ENCODE measurements around the gene CNNM3.

The CNNM3 gene

GRCh38 chr2:96866986-96867755, 51.1 kb downstream of the CNNM3 start:
- no peak for DNase-seq

- peak; percentile 39 for DNase-seq
Measured at GRCh38 chr2:96867756-96868554, 51.9 kb downstream of the CNNM3 start.

- peak; percentile 60 for DNase-seq
Measured at GRCh38 chr2:96868555-96869280, 52.6 kb downstream of the CNNM3 start.

GRCh38 chr2:96869281-96869821, 53.3 kb downstream of the CNNM3 start:
- DNase-seq, result no peak

- peak; percentile 59 for DNase-seq
Measured at GRCh38 chr2:96869822-96870625, 54.0 kb downstream of the CNNM3 start, which contains the start of gene SEMA4C. Gene SEMA4C (minus strand): TSS chr2:96870080. CDS start chr2:96867886, 2,194 bp downstream.

DNA sequence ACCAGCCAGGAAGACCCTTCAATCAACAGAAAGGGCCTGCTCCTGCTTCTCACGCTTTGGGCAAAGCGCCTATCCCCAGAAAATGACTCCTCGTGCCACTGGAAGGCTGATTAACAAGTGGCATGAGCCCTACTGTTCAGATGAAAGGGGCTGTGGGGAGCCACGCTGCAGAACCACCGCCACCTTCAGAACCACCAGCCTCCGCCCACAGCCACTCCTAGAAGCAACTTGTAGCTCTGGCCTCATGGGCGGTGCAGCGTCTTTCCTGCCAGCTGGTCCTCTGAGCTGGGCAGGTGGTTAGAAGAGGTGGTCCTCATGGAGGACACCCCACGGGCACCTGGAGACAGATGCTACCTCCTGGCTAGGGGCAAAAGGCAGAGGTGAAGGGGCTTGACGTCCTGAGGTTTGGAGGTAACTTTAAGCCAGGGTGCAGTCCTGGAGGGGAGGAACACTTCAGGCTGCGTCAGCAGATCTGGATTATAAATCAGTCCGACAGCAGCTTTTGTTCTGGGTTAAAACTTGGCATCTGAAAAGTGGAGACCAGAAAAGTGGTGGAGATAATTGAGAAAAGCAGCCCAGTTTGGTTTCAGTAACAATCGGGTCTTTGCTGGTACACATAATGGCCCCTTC, 54.7 kb downstream of the CNNM3 start:
- DNase-seq, result peak; percentile 46

DNA sequence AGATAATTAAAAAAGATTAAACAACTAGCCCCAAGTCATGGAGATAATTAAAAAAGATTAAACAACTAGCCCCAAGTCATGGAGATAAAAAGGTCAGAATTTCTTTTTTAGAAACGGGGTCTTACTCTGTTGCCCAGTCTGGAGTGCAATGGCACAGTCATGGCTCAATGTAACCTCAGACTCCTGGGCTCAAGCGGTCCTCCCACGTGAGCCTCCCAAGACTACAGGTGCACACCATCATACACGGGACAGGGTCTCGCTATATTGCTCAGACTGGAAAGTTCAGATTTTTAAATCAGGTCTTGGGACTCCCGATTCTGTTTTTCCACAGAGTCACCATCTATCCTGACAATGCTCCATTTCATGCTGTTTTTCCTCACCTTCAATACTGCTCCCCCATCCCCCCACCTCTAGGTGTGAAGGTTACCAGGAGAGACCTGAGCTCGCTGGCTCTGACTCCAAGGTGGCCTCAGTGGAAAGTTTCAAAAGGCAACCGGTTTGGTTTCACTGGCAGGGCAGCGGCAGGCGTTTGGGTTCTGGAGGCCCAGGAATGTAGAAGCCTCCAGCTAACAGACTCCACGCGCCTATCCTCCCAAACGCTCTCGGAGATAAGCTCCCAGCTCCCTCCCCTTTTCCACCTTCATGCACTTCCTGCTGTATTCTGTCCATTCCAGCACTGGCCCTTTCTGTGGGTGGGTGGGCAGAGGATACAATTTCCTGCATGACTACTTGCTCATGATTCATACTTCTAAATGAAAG, 56.7 kb downstream of the CNNM3 start:
- DNase-seq, result no peak

- no peak for DNase-seq
Measured at GRCh38 chr2:96873651-96874096, 57.6 kb downstream of the CNNM3 start.

DNA sequence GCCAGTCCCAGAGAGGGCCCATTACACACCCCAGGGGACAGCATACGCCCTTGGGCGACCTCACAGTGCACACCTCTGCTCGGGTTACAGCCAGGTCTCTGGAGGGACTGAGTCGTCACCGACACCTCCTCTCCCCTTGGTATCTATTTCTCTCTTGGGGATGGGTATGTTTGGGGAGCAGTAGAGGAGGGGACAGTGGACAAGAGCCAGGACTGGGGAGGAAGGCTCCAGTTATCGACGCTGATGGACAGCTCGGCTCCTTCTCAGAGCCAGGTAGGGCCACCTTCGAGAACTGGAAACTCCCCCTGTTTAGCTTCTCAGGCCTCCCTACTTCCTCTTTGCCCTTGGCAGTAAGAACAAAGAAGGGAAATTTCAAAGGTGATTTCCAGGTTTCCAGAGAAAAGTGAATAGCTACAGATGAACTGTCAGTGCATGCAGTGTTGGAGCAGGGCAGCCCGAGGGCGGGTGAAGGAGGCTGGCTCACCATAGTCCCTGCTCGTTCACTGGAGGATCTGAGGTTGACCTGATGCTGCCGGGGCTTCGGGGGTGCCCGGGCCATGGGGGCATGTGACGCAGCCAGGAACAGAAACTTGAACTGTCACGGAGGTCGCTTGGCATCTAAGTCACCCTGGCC, 58.2 kb downstream of the CNNM3 start:
- DNase-seq, result peak; percentile 30

- no peak for DNase-seq
Measured at GRCh38 chr2:96875498-96876268, 59.6 kb downstream of the CNNM3 start.

GRCh38 chr2:96876269-96877041, 60.4 kb downstream of the CNNM3 start:
- DNase-seq, result no peak

- no peak for DNase-seq
Measured at GRCh38 chr2:96877042-96877451, 61.0 kb downstream of the CNNM3 start.

DNA sequence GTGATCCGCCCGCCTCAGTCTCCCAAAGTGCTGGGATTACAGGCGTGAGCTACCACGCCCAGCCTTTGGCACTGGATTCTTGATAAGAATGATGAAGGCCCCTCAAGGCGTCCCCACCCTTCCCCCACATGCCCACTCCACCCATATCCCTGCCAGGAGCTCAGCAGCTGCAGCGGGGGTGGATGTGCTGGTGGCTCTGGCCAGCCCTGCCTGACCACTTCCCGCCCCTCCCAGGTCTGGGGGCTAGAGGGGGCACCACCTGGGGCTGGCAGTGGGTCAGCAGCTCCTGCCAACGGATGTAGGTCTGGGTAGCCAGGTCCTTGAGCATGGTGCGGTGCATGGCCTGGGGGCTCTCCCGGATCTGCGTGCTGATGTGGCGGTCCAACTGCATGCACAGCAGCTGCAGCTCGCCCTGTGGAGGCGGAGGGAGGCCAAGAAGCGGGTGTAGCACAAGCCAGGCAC, 61.6 kb downstream of the CNNM3 start:
- DNase-seq, result no peak

DNA sequence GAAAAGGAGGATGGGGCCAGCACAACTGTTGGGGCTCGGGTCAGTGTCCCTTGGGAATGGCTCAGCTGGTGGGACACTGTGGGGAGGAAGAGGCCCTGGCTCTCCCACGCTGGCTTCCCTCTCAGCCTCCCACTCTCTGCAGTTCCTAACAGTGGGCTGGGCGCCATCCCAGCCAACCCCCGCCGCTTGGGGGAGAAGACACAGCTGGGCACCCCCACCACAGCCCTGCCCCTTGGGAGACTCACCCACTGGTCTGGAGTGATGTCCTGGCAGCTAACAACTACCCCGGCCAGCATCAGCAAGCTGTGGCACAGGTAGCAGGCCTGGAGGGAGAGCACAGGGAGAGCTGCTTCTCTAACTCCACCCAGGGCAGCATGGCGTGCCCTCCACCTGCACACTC, 62.1 kb downstream of the CNNM3 start:
- DNase-seq, result no peak

DNA sequence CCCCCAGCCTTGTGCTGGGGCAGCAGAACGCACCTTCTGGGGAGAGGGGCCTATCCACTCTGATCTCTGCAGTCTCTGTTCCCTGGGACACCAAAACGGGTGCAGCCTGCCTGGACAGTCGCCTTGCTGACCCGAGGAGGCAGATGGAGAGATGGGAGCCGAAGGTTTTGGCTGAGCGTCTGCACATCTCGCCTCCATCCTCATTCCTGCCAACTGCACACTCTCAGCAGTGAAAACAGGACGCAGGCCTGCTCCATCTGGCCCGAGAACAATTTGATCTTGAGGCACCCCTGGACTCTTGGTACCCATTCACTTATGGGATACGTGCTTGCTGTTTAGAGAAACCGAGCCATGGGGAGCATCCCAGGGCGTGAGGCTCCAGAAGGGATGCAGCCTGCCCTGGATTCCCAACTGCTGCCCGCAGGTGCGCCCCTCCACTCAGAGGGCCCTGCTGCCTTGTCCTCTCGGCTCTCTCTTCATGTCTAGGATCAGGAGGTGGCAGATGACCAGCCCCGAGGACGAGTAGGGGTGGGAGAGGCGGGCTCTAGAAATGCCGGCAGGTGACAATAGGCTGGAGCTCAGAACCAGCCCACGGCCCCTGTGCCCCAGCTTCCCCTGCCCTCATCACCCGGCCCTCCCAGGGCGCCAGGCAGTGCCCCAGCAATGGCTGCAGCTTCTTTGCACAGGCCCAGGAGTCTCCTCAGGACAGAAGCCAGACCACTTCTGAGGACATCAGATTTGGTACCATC, 62.9 kb downstream of the CNNM3 start:
- no peak for DNase-seq

DNA sequence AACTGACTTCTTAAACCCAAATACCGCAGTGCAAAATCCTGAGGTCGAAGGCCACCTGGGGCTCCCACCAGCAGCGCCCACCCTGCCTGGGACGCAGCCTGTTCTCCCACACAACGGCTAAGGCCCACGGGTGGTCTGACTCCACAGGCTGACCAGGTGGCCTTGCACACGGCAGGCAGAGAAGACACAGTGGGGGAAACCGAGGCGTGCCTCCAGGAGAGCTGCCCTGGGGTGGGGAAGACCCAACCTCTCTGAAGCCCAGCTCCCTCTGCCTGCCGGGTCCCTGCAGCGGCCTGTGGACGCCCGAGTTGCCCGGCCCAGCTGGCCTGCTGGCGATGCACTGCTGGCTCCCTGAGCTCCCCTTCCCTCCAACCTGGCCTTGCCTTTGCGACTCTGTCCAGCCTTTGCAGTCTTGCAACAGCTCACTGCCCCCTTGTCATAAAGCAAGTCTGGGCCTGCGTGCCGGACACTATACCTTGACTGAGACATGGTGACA, 63.5 kb downstream of the CNNM3 start:
- DNase-seq, result no peak

- DNase-seq, result no peak
Measured at GRCh38 chr2:96880891-96881273, 64.8 kb downstream of the CNNM3 start.

Measured in stimulated activated CD4-positive, alpha-beta T cell treated with anti-CD3 and anti-CD28 coated beads, Interleukin-4, amount 100 ng/mL, for 1 hour (primary cell).